ENCODE results near the gene ZNF827.

The ZNF827 gene

GRCh38 chr4:145934434-145935047, 4.1 kb downstream of the ZNF827 start:
- peak; percentile 4 for DNase-seq

DNA sequence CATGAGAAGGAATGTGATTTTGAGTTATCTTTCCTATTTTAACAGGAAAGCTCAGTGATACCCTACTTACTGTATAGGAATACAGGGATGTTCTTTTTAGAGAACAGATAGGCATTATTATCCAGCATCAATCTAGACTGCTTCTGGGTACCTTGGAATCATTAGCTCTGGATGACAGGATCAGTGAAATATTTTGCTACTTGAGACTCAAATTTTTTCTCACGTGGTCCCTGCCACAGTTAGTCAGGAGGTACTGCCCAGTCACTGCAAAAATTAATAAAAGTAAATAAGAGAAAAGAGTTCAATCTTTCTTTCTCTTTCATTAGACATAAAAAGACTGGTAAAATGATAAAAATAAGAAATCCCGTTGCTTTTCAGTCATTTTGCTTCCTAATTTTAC, 5.5 kb downstream of the ZNF827 start:
- DNase-seq: no peak

GRCh38 chr4:145931403-145931802, 7.2 kb downstream of the ZNF827 start:
- DNase-seq: no peak

- DNase-seq: no peak
Measured at GRCh38 chr4:145930592-145930991, 8.0 kb downstream of the ZNF827 start.

- no peak for DNase-seq
Measured at GRCh38 chr4:145929415-145930178, 9.0 kb downstream of the ZNF827 start.

- no peak for DNase-seq
Measured at GRCh38 chr4:145928748-145929147, 9.9 kb downstream of the ZNF827 start.

GRCh38 chr4:145927030-145927429, 11.6 kb downstream of the ZNF827 start:
- no peak for DNase-seq

GRCh38 chr4:145921231-145921630, 17.4 kb downstream of the ZNF827 start:
- no peak for DNase-seq

- no peak for DNase-seq
Measured at GRCh38 chr4:145920205-145920604, 18.4 kb downstream of the ZNF827 start.

DNA sequence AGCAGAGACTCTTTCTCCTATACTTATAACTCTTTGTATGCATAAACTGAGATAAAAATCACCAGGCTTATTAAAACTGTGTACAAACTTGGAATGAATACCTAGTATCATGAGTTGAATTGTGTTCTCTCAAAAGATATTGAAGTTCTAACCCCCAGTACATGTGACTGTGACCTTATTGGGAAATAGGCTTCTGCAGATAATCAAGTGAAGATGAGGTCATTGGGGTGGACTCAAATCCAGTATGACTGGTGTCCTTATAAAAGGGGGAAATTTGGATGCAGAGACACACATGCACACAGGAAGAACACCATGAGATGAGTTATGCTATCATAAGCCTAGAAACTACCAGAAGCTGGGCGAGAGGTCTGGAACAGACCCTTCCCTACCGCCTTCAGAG, 26.2 kb downstream of the ZNF827 start:
- no peak for DNase-seq

DNA sequence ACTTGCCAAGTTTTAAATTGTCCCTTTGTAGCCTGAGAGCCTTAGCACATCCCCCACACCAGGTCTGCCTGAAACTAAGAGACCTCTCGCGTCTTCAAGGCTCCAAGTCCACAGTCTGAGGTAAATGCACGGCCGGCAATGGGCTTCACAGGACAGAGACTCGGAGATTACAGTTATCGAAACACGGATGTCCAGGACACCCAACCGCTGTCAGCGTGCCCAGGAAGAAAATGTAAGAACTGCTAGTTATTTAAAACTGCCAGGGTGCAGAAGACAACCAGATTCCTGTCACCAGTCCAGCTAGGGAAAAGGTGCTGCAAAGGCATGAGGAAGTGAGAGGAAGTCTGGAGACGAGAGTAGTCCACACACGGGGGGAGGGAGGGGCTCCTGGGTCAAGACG, 28.9 kb downstream of the ZNF827 start:
- DNase-seq: no peak

DNA sequence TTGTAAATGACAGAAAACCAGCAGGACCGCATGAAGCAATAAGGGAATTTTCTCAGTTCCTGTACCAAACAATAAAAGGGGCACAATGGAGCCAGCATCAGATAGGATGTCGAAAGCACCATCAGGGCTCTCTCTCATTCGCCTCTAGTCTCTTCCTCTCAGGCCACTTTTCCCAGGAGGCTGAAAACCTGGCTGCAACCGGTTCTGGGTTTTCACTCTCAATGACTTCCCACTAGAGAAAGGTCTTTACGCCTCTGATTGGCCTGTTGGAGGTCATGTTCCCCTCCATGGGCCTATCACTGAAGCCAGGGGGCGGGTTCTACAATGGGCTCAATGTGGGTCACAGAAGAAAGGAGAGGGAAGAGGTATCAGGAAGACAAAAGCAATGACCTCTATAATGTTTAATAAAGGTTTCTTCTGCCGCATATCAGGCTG, 29.3 kb downstream of the ZNF827 start:
- peak; percentile 63 for DNase-seq

DNA sequence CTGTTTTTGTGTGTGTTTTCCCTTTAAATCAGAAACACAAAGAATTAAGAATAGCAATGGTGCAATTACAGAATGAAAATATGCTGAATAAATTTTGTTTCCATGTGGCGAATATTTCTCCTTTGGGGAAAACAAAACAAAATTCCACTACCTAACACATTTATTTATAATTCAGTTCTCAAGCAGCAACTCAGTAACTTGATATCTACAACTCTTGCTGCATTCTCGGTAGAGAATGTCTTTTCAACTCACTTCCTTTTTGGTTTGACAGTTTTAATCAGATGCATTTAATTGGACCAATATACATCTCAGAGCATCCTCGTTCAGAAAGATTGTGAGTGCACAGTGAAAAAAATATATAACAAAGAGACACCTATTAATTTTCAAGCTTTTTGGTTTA, 30.8 kb downstream of the ZNF827 start:
- DNase-seq: no peak

DNA sequence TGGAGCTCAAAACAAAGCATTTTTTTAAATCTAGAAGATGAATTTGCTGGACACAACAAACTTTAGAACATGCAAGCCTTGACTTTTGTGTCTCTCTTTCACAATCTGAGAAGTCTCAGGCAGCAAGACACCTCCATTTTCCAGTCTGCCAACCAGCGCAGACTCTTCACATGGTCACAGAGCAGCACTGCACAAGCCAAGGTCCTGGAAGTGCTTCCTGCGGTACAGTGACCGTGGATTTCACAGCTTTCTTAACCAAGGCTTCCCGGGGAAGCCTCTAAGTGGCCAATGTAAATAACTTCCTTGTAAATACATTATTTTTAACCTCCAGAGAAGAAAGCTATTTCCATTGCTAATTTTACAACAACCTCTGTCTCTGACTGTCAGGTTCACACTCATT, 31.2 kb downstream of the ZNF827 start:
- no peak for DNase-seq

GRCh38 chr4:145904413-145905177, 34.0 kb downstream of the ZNF827 start:
- no peak for DNase-seq

DNA sequence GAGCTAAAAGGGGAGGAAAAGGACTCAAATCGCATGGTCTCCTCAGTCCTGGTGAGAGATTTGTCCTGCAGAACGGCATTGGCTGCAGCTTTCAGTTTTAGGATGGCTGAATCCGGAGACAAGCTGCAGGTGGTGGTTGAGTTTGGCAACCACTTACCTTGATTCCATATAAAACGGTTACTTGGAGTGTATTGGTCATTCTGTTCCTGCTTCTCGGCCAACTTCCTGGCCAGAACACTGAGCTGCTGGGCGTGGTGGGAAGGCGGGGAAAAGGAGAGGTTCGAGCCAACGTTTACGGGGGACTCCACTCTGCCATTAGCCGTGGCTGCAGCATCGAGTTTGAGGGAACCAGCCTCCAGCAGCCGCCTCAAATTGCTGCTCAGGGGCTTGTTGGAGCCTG, 36.1 kb downstream of the ZNF827 start:
- DNase-seq: no peak

DNA sequence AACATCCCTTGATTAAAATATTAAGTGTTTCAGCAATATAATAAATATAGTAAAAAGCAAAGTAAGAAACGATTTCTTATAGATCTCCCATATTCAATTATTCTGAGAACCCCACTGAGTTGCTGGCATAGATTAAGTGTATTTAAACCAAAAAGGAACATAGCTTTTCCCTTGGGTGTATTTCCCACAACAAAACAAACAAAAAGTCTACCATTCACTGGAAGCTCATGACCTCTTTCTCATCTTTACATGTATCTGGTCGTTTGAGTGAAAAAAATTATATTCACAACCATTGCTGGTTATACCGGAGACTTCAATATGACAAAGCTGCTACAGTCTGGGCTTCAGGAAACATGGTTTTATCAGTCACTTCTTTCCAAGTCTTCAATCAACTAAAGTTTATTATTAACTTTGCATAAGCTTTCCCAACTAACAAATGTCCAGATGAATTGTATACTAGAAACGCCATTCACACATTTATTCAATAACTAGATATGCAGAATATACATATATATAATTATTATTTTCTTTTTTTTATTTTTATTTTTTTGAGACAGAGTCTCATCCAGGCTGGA, 38.6 kb downstream of the ZNF827 start:
- no peak for DNase-seq

DNA sequence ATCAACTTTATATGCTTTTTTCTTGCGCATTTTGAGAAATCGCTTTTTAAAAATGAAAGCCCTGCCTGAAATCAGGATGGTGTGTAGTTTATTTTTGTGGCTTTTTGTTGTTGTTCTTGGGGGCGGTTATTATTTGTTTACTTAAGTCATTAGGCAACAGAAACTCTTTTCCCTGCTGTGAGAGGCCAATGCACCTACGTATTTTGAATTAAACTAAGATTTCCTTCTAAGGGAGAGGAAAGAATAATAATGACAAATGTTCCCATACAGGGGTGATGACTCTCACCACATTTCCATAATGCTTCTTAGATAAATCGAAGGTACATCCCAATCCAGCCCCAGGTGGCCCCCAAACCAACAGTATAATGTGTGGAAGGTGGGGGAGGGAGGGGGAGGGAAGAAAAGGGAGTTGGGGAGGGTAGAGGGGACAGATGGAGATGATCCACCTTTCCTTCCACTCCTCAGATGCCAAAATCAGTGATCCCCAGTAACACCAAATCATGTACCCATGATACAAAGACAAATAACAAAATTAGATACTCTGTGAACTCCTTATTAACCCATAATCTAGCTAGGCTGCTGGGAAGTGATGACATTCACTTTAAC, 39.6 kb downstream of the ZNF827 start:
- no peak for DNase-seq

- no peak for DNase-seq
Measured at GRCh38 chr4:145898466-145898865, 40.2 kb downstream of the ZNF827 start.

- DNase-seq: no peak
Measured at GRCh38 chr4:145895056-145895455, 43.6 kb downstream of the ZNF827 start.

- no peak for DNase-seq
Measured at GRCh38 chr4:145891958-145892357, 46.7 kb downstream of the ZNF827 start.

DNA sequence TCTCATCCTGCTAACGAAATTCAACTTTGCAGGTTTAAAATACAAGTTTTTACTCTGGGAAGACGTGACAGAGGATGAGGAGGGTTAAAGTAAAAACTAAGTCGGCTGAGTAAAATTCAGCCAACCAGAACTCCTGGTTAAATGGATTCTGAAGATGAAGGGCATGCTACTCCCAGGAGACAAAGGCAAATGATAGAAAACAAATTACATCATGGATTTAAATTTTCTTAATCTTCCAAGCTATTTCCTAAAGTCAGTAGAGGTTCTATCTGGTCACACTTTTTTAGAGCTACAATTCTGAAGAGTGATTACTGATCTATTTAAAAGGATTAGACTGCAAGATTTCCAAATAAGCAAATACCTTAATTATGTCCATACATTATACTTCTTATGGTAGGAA, 47.9 kb downstream of the ZNF827 start:
- DNase-seq: no peak

GRCh38 chr4:145888393-145888792, 50.2 kb downstream of the ZNF827 start:
- DNase-seq: no peak

All from midbrain (tissue), 1 donor.